Measurements from ENCODE around the gene NSG1. TPM values are rescaled to one million over a fixed set of nuclear protein-coding genes. Genes with fewer than 3 reads are reported as not detected.

NSG1 gene
- total and polyA plus RNA-seq, 2 of the 13 experiments (the other 11 are each of a cell fraction or from before 2014, with no cell fraction given) = not detected

DNA sequence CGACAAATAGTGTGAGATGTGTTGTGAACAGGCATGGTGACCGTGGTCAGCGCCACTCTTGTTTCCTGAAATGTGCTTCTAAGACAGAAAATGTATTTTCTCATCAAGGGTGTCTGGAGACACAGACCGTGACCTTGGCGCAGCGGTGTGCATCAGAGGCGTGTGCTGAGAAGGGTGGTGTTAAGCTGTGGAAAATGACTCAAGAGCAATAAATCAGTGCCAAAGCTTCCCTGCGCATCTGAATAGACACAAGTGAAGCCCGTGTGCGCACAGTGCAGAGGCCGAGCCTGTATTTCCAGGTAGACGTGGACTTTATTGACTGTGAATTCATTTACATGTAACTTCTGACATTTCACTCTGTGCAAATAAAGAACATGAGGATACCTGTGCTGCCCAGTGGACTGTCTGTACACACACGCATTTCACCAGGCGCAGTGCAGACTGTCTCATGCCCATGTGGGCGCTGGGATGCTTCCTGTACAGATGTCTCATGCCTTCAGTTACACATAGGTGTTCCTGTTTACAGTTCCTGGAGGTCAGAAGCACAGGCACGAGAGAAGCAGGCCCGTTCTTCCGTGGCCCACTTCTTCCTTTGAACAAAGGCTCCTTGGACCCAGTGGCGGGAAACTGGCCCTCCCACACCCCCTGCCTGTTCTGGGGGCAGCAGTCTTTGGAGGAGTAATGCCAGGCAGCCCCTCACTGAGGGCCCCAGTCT is 31.9 kb downstream of the NSG1 start (continued):
- TF ChIP-seq MNT (IDR thresholded peaks at IDR 0.05) (no peak), ZNF354B (CRISPR knock-in tag; IDR thresholded peaks at IDR 0.05) (no peak), ZNF615 (CRISPR knock-in tag; IDR thresholded peaks at IDR 0.05; ENCODE audit: borderline replicate concordance) (no peak), ZNF761 (CRISPR knock-in tag; conservative IDR thresholded peaks at IDR 0.05) (no peak)

- Histone ChIP-seq H3K9me3 (ENCODE audit: low read length) (no peaks in the 10 kb centered on the region), H2AFZ (ENCODE audit: low read length) (no peak overlapping the region), H4K20me1 (ENCODE audit: insufficient read depth, low read length) (no peaks in the 10 kb centered on the region), H3K27me3 (ENCODE audit: control insufficient read depth in 1 of 2, insufficient read depth in 2 of 2, low read length in 2 of 2) (no peaks in the 10 kb centered on the region), H3K4me3 (replicated peaks in 1 of 3; ENCODE audit: insufficient read depth in 1 of 3, low read depth in 2 of 3, low read length in 3 of 3) (no peak overlapping the region), H3K4me1 (ENCODE audit: insufficient read depth, low read length) (no peaks in the 10 kb centered on the region), H3K79me2 (ENCODE audit: insufficient read depth, low read length) (no peaks in the 10 kb centered on the region), H3K9ac (ENCODE audit: insufficient read depth, low read depth, low read length) (no peak overlapping the region), H3K27ac (ENCODE audit: extremely low read length, insufficient read depth, low read length) (no peak overlapping the region), H3K36me3 (replicated peaks in 1 of 2; ENCODE audit: control insufficient read depth in 1 of 2, insufficient read depth in 2 of 2, low read length in 2 of 2) (peaks cover 24 to 42% of the 10 kb centered on the region in 2 experiments; a peak in 4 of 5 replicates), H3K4me2 (ENCODE audit: low read depth, low read length) (no peak overlapping the region)
- in situ Hi-C loops (cut with HindIII; ENCODE audit: extremely low pct_ligation_motif_present, low pct_unique_long_range_greater_than_20kb) = no loop called here
- ATAC-seq = no peak
- POLR2A ChIA-PET = no interaction called here
- FAIRE-seq = no peak
- WGBS (ENCODE audit: low lambda C conversion rate) = 98% methylated on average over 12 of the region's 12 CpGs
- no TSS peak for BruUV-seq (replicated peaks)
- CTCF ChIA-PET (ENCODE audit: low intra/inter-chr PET ratio, low total read pairs) = no interaction called here
- DNase-seq (ENCODE audit: low spot score) = no peak
- intact Hi-C loops (cut with micrococcal nuclease; ENCODE audit: unreplicated experiment) = no loop called here
- TF ChIP-seq ZBTB14 (CRISPR knock-in tag; IDR thresholded peaks at IDR 0.05) (no peak), EZH2 (conservative IDR thresholded peaks at IDR 0.05; ENCODE audit: low read depth, low read length) (no peak), DZIP1 (CRISPR knock-in tag; IDR thresholded peaks at IDR 0.05) (no peak), TFDP1 (CRISPR knock-in tag; IDR thresholded peaks at IDR 0.05; ENCODE audit: borderline replicate concordance) (no peak)
- TF ChIP-seq, protein P1, sequence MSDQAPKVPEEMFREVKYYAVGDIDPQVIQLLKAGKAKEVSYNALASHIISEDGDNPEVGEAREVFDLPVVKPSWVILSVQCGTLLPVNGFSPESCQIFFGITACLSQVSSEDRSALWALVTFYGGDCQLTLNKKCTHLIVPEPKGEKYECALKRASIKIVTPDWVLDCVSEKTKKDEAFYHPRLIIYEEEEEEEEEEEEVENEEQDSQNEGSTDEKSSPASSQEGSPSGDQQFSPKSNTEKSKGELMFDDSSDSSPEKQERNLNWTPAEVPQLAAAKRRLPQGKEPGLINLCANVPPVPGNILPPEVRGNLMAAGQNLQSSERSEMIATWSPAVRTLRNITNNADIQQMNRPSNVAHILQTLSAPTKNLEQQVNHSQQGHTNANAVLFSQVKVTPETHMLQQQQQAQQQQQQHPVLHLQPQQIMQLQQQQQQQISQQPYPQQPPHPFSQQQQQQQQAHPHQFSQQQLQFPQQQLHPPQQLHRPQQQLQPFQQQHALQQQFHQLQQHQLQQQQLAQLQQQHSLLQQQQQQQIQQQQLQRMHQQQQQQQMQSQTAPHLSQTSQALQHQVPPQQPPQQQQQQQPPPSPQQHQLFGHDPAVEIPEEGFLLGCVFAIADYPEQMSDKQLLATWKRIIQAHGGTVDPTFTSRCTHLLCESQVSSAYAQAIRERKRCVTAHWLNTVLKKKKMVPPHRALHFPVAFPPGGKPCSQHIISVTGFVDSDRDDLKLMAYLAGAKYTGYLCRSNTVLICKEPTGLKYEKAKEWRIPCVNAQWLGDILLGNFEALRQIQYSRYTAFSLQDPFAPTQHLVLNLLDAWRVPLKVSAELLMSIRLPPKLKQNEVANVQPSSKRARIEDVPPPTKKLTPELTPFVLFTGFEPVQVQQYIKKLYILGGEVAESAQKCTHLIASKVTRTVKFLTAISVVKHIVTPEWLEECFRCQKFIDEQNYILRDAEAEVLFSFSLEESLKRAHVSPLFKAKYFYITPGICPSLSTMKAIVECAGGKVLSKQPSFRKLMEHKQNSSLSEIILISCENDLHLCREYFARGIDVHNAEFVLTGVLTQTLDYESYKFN (CRISPR knock-in tag; conservative IDR thresholded peaks at IDR 0.05) = no peak
These were observed 33.0 kb downstream of the NSG1 start for GRCh38 chr4:4419896-4420295.

Measured in HepG2 (cell line).